GM20000 (cell line): Measurements from ENCODE around the gene SETX.

Experiments
- DNase-seq: peaks from one replicate; pipeline ENCODE4 v3.0.0; 2012; ENCODE audit warnings: low spot score
- CTCF ChIP-seq: IDR thresholded peaks from 2 replicates; pipeline ENCODE4 v1.5.1; 2012; ENCODE audit warnings: mild to moderate bottlenecking, control low read depth; ENCODE audit errors: extremely low read depth, missing control alignments

SETX gene

GRCh38 chr9:132228062-132228461 is 126.7 kb downstream of the SETX start:
- TF ChIP-seq CTCF = no peak
- DNase-seq = no peak

- TF ChIP-seq CTCF = no peak
- DNase-seq = no peak
These were observed 128.0 kb downstream of the SETX start for GRCh38 chr9:132226571-132227430.

GRCh38 chr9:132224645-132225044 is 130.1 kb downstream of the SETX start:
- TF ChIP-seq CTCF = no peak
- no peak for DNase-seq

GRCh38 chr9:132221941-132222340 is 132.8 kb downstream of the SETX start:
- no peak for TF ChIP-seq CTCF
- no peak for DNase-seq

GRCh38 chr9:132218208-132218607 is 136.6 kb downstream of the SETX start:
- DNase-seq = no peak
- no peak for TF ChIP-seq CTCF

GRCh38 chr9:132216861-132217619 is 137.7 kb downstream of the SETX start:
- no peak for TF ChIP-seq CTCF
- DNase-seq = no peak

GRCh38 chr9:132214027-132214622 is 140.7 kb downstream of the SETX start:
- no peak for DNase-seq
- TF ChIP-seq CTCF = no peak
